ENCODE results near the gene HCAR1.
"Not testable (repeated sequence)": the region's sequence is repeated elsewhere in the genome, so short reads cannot be mapped to it uniquely, and the experiment has no call there.

The HCAR1 gene

GRCh38 chr12:122703841-122704240, 26.8 kb downstream of the HCAR1 start:
- not testable (repeated sequence) for H3K27ac ChIP-seq

GRCh38 chr12:122702890-122703611, 27.6 kb downstream of the HCAR1 start, which contains the start of gene HCAR2:
Gene HCAR2 (minus strand): TSS chr12:122703357. CDS start chr12:122703283, 74 bp downstream.
- not testable (repeated sequence) for H3K27ac ChIP-seq

GRCh38 chr12:122701481-122701880, 29.2 kb downstream of the HCAR1 start:
- not testable (repeated sequence) for H3K27ac ChIP-seq

GRCh38 chr12:122700038-122700710, 30.5 kb downstream of the HCAR1 start:
- H3K27ac ChIP-seq, result not testable (repeated sequence)

GRCh38 chr12:122696922-122697321, 33.7 kb downstream of the HCAR1 start:
- peak overlapping the region; percentile 65 for H3K27ac ChIP-seq

- TF ChIP-seq CTCF (conservative IDR thresholded peaks at IDR 0.05), result no peak
- H3K27ac ChIP-seq, result no peak overlapping the region
Observed at GRCh38 chr12:122691566-122691965, 39.1 kb downstream of the HCAR1 start.

- H3K27ac ChIP-seq, result peak overlapping the region; percentile 3; the same call in 1 of the 2 replicates
- TF ChIP-seq CTCF (conservative IDR thresholded peaks at IDR 0.05), result no peak
Observed at GRCh38 chr12:122688291-122688690, 42.4 kb downstream of the HCAR1 start.

GRCh38 chr12:122687086-122687485, 43.6 kb downstream of the HCAR1 start:
- TF ChIP-seq CTCF (conservative IDR thresholded peaks at IDR 0.05), result no peak
- H3K27ac ChIP-seq, result no peak overlapping the region

- H3K27ac ChIP-seq, result no peak overlapping the region
Observed at GRCh38 chr12:122686538-122686937, 44.1 kb downstream of the HCAR1 start.

More at GRCh38 chr12:122686538-122686937, 44.1 kb downstream of the HCAR1 start:
- no peak for TF ChIP-seq CTCF (conservative IDR thresholded peaks at IDR 0.05)

Data from VCaP (cell line).